GM10847 (cell line): ENCODE data around the gene CTIF.
A peak's percentile ranks its signal among the peaks of the same experiment; 100 is the strongest.

Experiments used
- POLR2A ChIP-seq: IDR thresholded peaks from 2 replicates; pipeline ENCODE4 v1.6.1; 2011; ENCODE audit not compliant: insufficient read length; ENCODE audit errors: extremely low read depth

CTIF gene

GRCh38 chr18:48828691-48829442, 290.0 kb downstream of the CTIF start:
- no peak for TF ChIP-seq POLR2A

- TF ChIP-seq POLR2A = no peak
Measured at GRCh38 chr18:48829443-48830149, 290.8 kb downstream of the CTIF start.

- TF ChIP-seq POLR2A = no peak
Measured at GRCh38 chr18:48831113-48831759, 292.4 kb downstream of the CTIF start.

GRCh38 chr18:48831802-48832201, 293.0 kb downstream of the CTIF start:
- TF ChIP-seq POLR2A = no peak

GRCh38 chr18:48832938-48833700, 294.3 kb downstream of the CTIF start:
- no peak for TF ChIP-seq POLR2A

DNA sequence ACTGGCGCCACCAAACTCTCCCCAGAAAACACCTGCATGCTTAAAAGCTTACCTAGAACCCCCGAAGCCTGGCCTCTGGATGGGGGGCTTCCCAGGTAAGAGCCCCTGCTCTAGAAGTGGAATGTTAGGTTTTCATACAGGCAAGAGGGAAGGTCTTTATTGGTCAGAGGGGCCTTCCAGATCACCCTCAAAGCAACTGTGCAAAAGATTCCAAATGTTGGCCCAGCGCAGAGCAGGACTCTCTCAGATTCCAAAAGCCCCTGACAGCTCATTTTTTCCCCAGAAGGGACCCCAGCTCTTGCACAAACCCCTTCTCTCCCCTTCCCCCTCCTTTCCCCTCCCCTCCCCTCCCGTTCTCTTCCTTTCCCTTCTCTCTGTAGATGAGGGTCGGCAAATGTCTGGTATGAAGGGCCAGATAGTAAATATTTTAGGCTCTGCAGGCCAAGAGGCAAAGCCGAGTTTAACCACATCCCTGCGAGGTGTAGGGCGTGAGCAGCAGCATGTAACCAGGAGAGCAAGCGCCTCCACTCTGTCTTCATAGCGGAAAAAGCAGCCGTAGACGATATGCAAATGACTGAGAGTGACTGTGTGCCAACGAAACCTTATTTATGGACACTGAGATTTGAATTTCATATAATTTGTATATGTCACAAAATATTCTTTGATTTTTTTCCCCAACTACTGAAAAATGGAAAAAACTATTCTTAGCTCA, 295.0 kb downstream of the CTIF start:
- TF ChIP-seq POLR2A = peak; percentile 31

DNA sequence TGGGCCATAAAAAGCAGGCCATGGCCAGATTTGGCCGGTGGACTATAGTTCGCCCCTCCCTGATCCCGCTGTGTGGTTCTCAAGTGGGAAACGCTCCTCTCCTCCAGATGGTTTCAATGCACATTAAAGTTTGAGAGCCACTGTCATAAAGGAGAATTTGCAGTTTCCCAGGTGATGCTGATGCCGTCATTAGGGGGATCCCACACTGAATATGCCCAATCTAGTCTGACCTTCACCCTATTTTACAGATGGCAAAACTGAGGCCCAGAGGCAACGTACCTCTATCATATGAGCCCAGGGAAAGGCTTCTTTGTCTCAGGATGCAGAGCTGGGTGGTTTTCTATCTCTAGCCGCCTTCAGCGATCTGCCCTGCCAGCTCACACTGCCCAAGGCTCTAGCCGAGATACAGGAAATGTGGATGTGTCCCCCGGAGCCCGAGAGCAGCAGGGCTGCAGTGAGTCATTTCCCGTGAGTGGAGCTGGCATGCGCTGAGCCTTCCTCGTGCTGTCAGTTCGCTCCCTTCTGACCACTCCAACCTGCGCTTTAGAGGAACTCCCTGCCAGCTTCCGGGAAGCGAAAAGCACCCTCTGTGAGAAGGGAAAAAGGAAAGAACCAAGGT, 295.7 kb downstream of the CTIF start:
- TF ChIP-seq POLR2A = peak; percentile 27

- TF ChIP-seq POLR2A = no peak
Measured at GRCh38 chr18:48835119-48835518, 296.3 kb downstream of the CTIF start.

DNA sequence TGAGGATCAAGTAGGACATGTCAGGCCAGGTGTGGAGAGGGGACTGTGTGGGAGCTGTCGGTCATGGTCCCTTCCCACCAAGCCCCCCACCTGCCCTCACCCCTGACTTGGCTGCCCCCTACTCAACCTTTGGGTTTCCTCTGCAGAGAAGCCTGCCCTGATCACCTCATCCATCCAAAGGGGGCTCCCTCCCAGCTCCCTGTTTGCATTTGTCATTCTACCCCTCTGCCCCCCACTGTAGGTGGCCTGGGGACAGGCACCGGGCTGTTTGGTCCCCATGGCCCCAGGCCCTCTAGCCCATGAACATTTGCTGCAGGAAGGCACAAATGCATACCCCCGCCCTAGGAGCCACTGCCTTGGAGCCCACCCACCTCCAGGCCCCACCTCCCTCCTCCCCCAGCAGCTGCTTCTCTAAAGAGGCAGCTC, 296.9 kb downstream of the CTIF start:
- no peak for TF ChIP-seq POLR2A

- TF ChIP-seq POLR2A = no peak
Measured at GRCh38 chr18:48836231-48836805, 297.5 kb downstream of the CTIF start.

GRCh38 chr18:48836806-48837615, 298.2 kb downstream of the CTIF start:
- no peak for TF ChIP-seq POLR2A

GRCh38 chr18:48837676-48838075, 298.8 kb downstream of the CTIF start:
- no peak for TF ChIP-seq POLR2A

GRCh38 chr18:48838166-48838775, 299.4 kb downstream of the CTIF start:
- TF ChIP-seq POLR2A = no peak
